Endometrium (tissue), 2 donors: ENCODE results near the gene CD79A.
"Not testable (repeated sequence)": the region's sequence is repeated elsewhere in the genome, so short reads cannot be mapped to it uniquely, and the experiment has no call there.

Source experiments
- FAIRE-seq: peaks from 2 replicates; lab custom pipeline; 2012; peaks lifted over from hg19 to GRCh38; lab: Jason Lieb, UNC
- donor health status: control.
- donor health status: control.

The CD79A gene

GRCh38 chr19:41863209-41863931 is 13.7 kb upstream of the CD79A start:
- no peak for FAIRE-seq

GRCh38 chr19:41864374-41864773 is 12.7 kb upstream of the CD79A start:
- no peak for FAIRE-seq

GRCh38 chr19:41866284-41866683 is 10.8 kb upstream of the CD79A start:
- no peak for FAIRE-seq

GRCh38 chr19:41868120-41868988 is 8.7 kb upstream of the CD79A start:
- no peak for FAIRE-seq

GRCh38 chr19:41868989-41869300 is 8.1 kb upstream of the CD79A start:
- no peak for FAIRE-seq

GRCh38 chr19:41869374-41869955 is 7.6 kb upstream of the CD79A start:
- no peak for FAIRE-seq

- no peak for FAIRE-seq
Measured at GRCh38 chr19:41870401-41870873, 6.6 kb upstream of the CD79A start.

GRCh38 chr19:41871573-41872383 is 5.3 kb upstream of the CD79A start:
- no peak for FAIRE-seq

- FAIRE-seq: no peak
Measured at GRCh38 chr19:41872384-41872774, 4.7 kb upstream of the CD79A start.

- FAIRE-seq: no peak
Measured at GRCh38 chr19:41872775-41873647, 4.1 kb upstream of the CD79A start.

- not testable (repeated sequence) for FAIRE-seq
Measured at GRCh38 chr19:41875973-41876372, 1.1 kb upstream of the CD79A start.

GRCh38 chr19:41877916-41878905 is 1.1 kb downstream of the CD79A start:
- no peak for FAIRE-seq

GRCh38 chr19:41879080-41879479 is 2.0 kb downstream of the CD79A start:
- FAIRE-seq: no peak

GRCh38 chr19:41879670-41880328 is 2.7 kb downstream of the CD79A start:
- no peak for FAIRE-seq

- FAIRE-seq: no peak
Measured at GRCh38 chr19:41880329-41880708, 3.2 kb downstream of the CD79A start.

GRCh38 chr19:41882568-41883462 is 5.7 kb downstream of the CD79A start, which contains the start of gene ARHGEF1:
TSS of gene ARHGEF1 (plus strand) at chr19:41883184. CDS start at chr19:41888083, 4,899 bp downstream.
- FAIRE-seq: no peak

GRCh38 chr19:41883463-41883820 is 6.4 kb downstream of the CD79A start:
- no peak for FAIRE-seq
